ENCODE data around the gene VPS41.

DNA sequence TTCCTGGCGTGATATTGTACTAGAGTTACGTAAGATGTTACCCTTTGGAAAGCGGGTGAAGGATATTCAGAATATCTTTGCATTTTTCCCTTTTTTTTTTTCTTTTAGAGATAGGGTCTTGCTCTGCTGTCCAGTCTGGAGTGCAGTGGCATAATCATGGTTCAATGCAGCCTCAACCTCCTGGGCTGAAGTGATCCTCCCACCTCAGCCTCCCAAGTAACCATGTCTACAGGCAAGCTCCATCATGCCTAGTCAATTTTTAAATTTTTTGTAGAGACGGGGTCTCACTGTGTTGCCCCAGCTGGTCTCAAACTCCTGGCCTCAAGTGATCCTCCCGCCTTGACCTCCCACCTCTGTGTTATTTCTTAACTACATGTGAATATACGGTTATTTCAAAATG, 18.4 kb downstream of the VPS41 start:
- no peak for TF ChIP-seq POLR2A (IDR thresholded peaks at IDR 0.05; ENCODE audit: low read length)
- no peak for TF ChIP-seq GATA1 (IDR thresholded peaks at IDR 0.05; ENCODE audit: low read depth, low read length)

Measured in erythroblast (primary cell).